K562 (cell line): Measurements from ENCODE around the gene CHRNE. TPM values are rescaled to one million over a fixed set of nuclear protein-coding genes. Genes with fewer than 3 reads are reported as not detected.

ENCODE experiments used
- ATAC-seq: fragments of 200-7000 bp; cut with Tn5 transposase; 3 replicates; pipeline ENCODE4 v1.9.1; 2020; ENCODE audit warnings: moderate library complexity
- BruUV-seq: library from RNA; stranded (reverse); fragments of 400-500 nt; replicated peaks from 2 replicates; lab custom pipeline; 2021; lab: Mats Ljungman, UMichigan
- CTCF ChIA-PET: fragments of 300-600 bp; formaldehyde crosslinking; extraction: SDS; loops from one replicate; lab custom pipeline; 2021; ENCODE audit warnings: low intra/inter-chr PET ratio; lab: Yijun Ruan, JAX
- POLR2A ChIA-PET: fragments of 300-600, 350-650 bp; sonication (Branson Sonifier 250); formaldehyde crosslinking; extraction: SDS; loops from one replicate; lab custom pipeline; 2021; ENCODE audit warnings: antibody characterized with exemption, inconsistent platforms; lab: Yijun Ruan, JAX
- DNase-seq, 4 experiments: peaks; one replicate each; pipeline versions ENCODE4 v3.0.0 to v3.0.0-alpha.2; 2011 to 2018; ENCODE audit warnings: low spot score in 3 of 4, mixed read lengths in 3 of 4; ENCODE audit errors: extremely low read depth in 1 of 4
- FAIRE-seq: peaks from 2 replicates; lab custom pipeline; 2011; peaks lifted over from hg19 to GRCh38; lab: Jason Lieb, UNC
- H2AFZ ChIP-seq: 2 replicates; pipeline ENCODE4 v1.6.0; 2011; ENCODE audit warnings: low read depth, low read length, control low read depth, inconsistent platforms
- H3K27ac ChIP-seq: fragments of 200-600 bp; 3 replicates; pipeline ENCODE4 v1.8.0; 2011; ENCODE audit warnings: low read depth, mild to moderate bottlenecking, control low read depth, inconsistent platforms, low read length, moderate library complexity, mixed read lengths; ENCODE audit errors: extremely low read depth
- H3K27me3 ChIP-seq, 2 experiments: fragments of 300-600 bp in 1 of 2; 2 replicates in 1 of 2; 3 replicates in 1 of 2; pipeline versions ENCODE4 v1.6.0 to v1.8.0; 2011; ENCODE audit warnings: inconsistent platforms in 2 of 2, low read length in 2 of 2, mild to moderate bottlenecking in 1 of 2, mixed read lengths in 1 of 2, moderate library complexity in 1 of 2; ENCODE audit not compliant: control insufficient read depth in 2 of 2, insufficient read depth in 2 of 2
- H3K36me3 ChIP-seq: fragments of 300-600 bp; 3 replicates; pipeline ENCODE4 v1.8.0; 2011; ENCODE audit warnings: mild to moderate bottlenecking, low read length, inconsistent platforms; ENCODE audit not compliant: control insufficient read depth, insufficient read depth
- H3K4me1 ChIP-seq, 2 experiments: fragments of 200-600 bp in 1 of 2; replicated peaks in 1 of 2; 2 replicates in 1 of 2; 3 replicates in 1 of 2; pipeline versions ENCODE4 v1.5.1 to v1.8.0; 2011; ENCODE audit warnings: inconsistent platforms in 2 of 2, low read length in 2 of 2, mild to moderate bottlenecking in 1 of 2, mixed read lengths in 1 of 2, moderate library complexity in 1 of 2; ENCODE audit not compliant: control insufficient read depth in 2 of 2, insufficient read depth in 2 of 2
- H3K4me2 ChIP-seq: 2 replicates; pipeline ENCODE4 v1.6.1; 2011; ENCODE audit warnings: low read length, control low read depth, inconsistent platforms, mixed read lengths; ENCODE audit not compliant: insufficient read depth
- H3K4me3 ChIP-seq: fragments of 200-600 bp; sonication (generic), shearing (Covaris generic); 2 replicates; pipeline ENCODE4 v1.5.1; 2016; ENCODE audit warnings: control low read depth, inconsistent platforms
- H3K79me2 ChIP-seq: fragments of 200-600 bp; 3 replicates; pipeline ENCODE4 v1.8.0; 2011; ENCODE audit warnings: low read length, inconsistent platforms; ENCODE audit not compliant: control insufficient read depth, insufficient read depth
- H3K9ac ChIP-seq, 2 experiments: 2 replicates each; pipeline versions ENCODE4 v1.6.0 to v1.6.1; 2011; ENCODE audit warnings: low read depth in 2 of 2, low read length in 2 of 2, control low read depth in 1 of 2, inconsistent platforms in 1 of 2, mild to moderate bottlenecking in 1 of 2, mixed read lengths in 1 of 2; ENCODE audit not compliant: insufficient read depth in 1 of 2
- H3K9me1 ChIP-seq: one replicate; pipeline ENCODE4 v1.6.0; 2011; ENCODE audit warnings: inconsistent platforms, mild to moderate bottlenecking, low read length, moderate library complexity; ENCODE audit not compliant: control insufficient read depth, insufficient read depth
- H3K9me3 ChIP-seq: replicated peaks from 2 replicates; pipeline ENCODE4 v1.5.1; 2011; ENCODE audit warnings: low read depth, low read length, inconsistent platforms; ENCODE audit not compliant: control insufficient read depth, insufficient read depth
- H4K20me1 ChIP-seq: replicated peaks from 2 replicates; pipeline ENCODE4 v1.6.1; 2011; ENCODE audit warnings: low read length, inconsistent platforms, mixed read lengths; ENCODE audit not compliant: control insufficient read depth, insufficient read depth
- BCL6 ChIP-seq: fragments of 250-450 bp; sonication (Bioruptor Pico); IDR thresholded peaks from 2 replicates; pipeline ENCODE4 v1.4.0; 2020
- JUND ChIP-seq, 2 experiments: IDR thresholded peaks; 2 replicates in 1 of 2; 3 replicates in 1 of 2; pipeline ENCODE4 v1.6.1; 2011; ENCODE audit warnings: borderline replicate concordance in 2 of 2, low read depth in 2 of 2, low read length in 2 of 2, improper control_type of control experiment in 1 of 2, missing biosample characterization in 1 of 2, missing genetic modification characterization in 1 of 2, missing genetic modification reagents in 1 of 2
- MCM2 ChIP-seq: fragments of 450-650 bp; IDR thresholded peaks from 2 replicates; pipeline ENCODE4 v1.6.1; 2017; ENCODE audit warnings: low read depth, mild to moderate bottlenecking
- NR2C1 ChIP-seq, 2 experiments: fragments of 450-650 bp; IDR thresholded peaks; 2 replicates each; pipeline ENCODE4 v1.6.1; 2017; ENCODE audit warnings: mild to moderate bottlenecking in 2 of 2, antibody characterized with exemption in 1 of 2, inconsistent platforms in 1 of 2, missing compliant biosample characterization in 1 of 2, missing genetic modification characterization in 1 of 2
- POLR2H ChIP-seq: IDR thresholded peaks from 2 replicates; pipeline ENCODE4 v1.6.1; 2016; ENCODE audit warnings: missing genetic modification characterization, low read depth, mild to moderate bottlenecking, control low read depth, missing compliant biosample characterization, moderate library complexity
- ZNF217 ChIP-seq: sonication (generic); formaldehyde crosslinking; IDR thresholded peaks from 2 replicates; pipeline ENCODE4 v1.8.0; 2022; ENCODE audit warnings: mild to moderate bottlenecking, missing genetic modification reagents
- ZNF639 ChIP-seq, 2 experiments: fragments of 200-800 bp in 1 of 2; sonication (Bioruptor generic) in 1 of 2; sonication (generic) in 1 of 2; formaldehyde crosslinking in 1 of 2; IDR thresholded peaks in 1 of 2; conservative IDR thresholded peaks in 1 of 2; 2 replicates each; pipeline versions ENCODE4 v1.5.0 to v1.6.1; 2016 to 2020; ENCODE audit warnings: missing compliant biosample characterization in 1 of 2, missing genetic modification characterization in 1 of 2, missing genetic modification reagents in 1 of 2
- ZSCAN32 ChIP-seq: fragments of 450-650 bp; formaldehyde crosslinking; IDR thresholded peaks from 2 replicates; pipeline ENCODE4 v1.4.0; 2020; ENCODE audit warnings: mild to moderate bottlenecking, moderate library complexity
- WGBS: fragments of 100-300 bp; shearing (Covaris generic); methylation state at CpG from one replicate; pipeline ENCODE4 v1.1.6; 2016; ENCODE audit warnings: low coverage, mixed read lengths; ENCODE audit not compliant: insufficient coverage; ENCODE audit errors: missing lambda C conversion rate; 5-methylcytosine and 5-hydroxymethylcytosine counted together
- in situ Hi-C: fragments of 300-500 bp; cut with MboI; formaldehyde crosslinking; loops from 4 replicates; pipeline ENCODE4 v1.15.0; 2018; ENCODE audit warnings: inconsistent platforms, mixed read lengths
- intact Hi-C: fragments of 100-400 bp; cut with micrococcal nuclease; formaldehyde crosslinking; loops from 2 replicates; pipeline ENCODE4 v1.14.2; 2022
- polyA plus RNA-seq, 8 experiments: library from polyadenylated mRNA; depleted of rRNA in 4 of 8; stranded (reverse) in 5 of 8; unstranded in 3 of 8; fragments of >200 nt; fragmentation: Nextera tagmentation in 2 of 8; fragmentation: Illumina TruSeq in 1 of 8; extraction: Ambion mirVana in 2 of 8; extraction: Trizol in 1 of 8; gene quantifications; 2 replicates each; pipeline versions ENCODE4 v1.2.1 to v1.2.3, GENCODE V29; 2011 to 2014; ENCODE audit warnings: inconsistent platforms in 1 of 8, missing spikeins in 1 of 8
- total RNA-seq, 7 experiments: library from RNA; depleted of rRNA in 6 of 7; stranded (reverse); fragments of >200 nt in 6 of 7; fragmentation: Illumina TruSeq in 2 of 7; extraction: Trizol in 2 of 7; gene quantifications; 2 replicates each; pipeline versions ENCODE4 v1.2.1 to v1.2.3, GENCODE V29; 2011 to 2021; ENCODE audit warnings: low replicate concordance in 1 of 7

Gene CHRNE
- total and polyA plus RNA-seq, 9 of the 15 experiments (the other 6 are each of a cell fraction or from before 2014, with no cell fraction given): not detected

- Histone ChIP-seq H3K4me1 (peaks cover 10 to 34% of the 10 kb centered on the region in 2 experiments; a peak in 4 of 5 replicates), H3K4me2 (no peak overlapping the region), H3K4me3 (no peak overlapping the region), H3K27ac (no peak overlapping the region), H3K36me3 (peaks cover 27% of the 10 kb centered on the region), H3K9me3 (no peaks in the 10 kb centered on the region), H3K9me1 (no peaks in the 10 kb centered on the region), H3K9ac (peak overlapping the region in 1 of 2 experiments; percentile 68; a peak in 2 of 4 replicates), H2AFZ (no peak overlapping the region), H3K27me3 (no peaks in the 10 kb centered on the region), H3K79me2 (peaks cover 30% of the 10 kb centered on the region), H4K20me1 (no peaks in the 10 kb centered on the region)
- TF ChIP-seq ZNF217 (CRISPR knock-in tag) (no peak), ZSCAN32 (CRISPR knock-in tag) (no peak), BCL6 (CRISPR knock-in tag) (no peak), POLR2H (no peak)
- intact Hi-C loops: no loop called here
- DNase-seq (no peak), ATAC-seq (no peak), FAIRE-seq (no peak)
- BruUV-seq: no TSS peak
- ChIA-PET CTCF (no interaction called here), POLR2A (interaction anchor here (0.6 to 1.8 kb wide), 2 partner anchors 25 to 31 kb away, joined by 3 to 4 read pairs; partner anchors contain the start of gene SPAG7)
- in situ Hi-C loops: no loop called here
- WGBS: 68% methylated on average over 3 of the region's 3 CpGs
Observed at GRCh38 chr17:4936436-4936835, 33.5 kb upstream of the CHRNE start.

DNA sequence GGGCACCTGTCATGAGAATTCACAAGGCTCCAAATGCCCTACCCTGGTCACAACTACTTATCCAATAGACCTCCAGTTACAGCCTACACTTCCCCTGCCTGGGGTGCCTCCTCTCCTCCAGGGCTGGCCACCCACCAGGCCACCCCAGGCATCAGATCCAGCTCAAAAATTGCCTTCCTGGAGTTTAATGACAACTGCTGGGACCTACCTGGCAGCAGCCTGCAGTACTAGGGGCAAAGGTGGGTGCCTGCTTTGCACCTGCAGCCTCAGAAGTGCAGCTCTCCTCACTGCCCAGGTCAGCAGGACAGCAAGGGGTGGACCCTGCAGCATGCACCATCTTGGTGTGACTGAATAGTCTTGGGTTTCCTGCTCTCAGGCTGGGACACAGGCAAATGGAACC, 32.8 kb upstream of the CHRNE start:
- Histone ChIP-seq H4K20me1 (no peaks in the 10 kb centered on the region), H3K4me2 (no peak overlapping the region), H3K9me1 (no peaks in the 10 kb centered on the region), H3K4me1 (peaks cover 10 to 32% of the 10 kb centered on the region in 2 experiments; a peak in 4 of 5 replicates), H3K36me3 (peaks cover 26% of the 10 kb centered on the region), H3K4me3 (no peak overlapping the region), H2AFZ (no peak overlapping the region), H3K9me3 (no peaks in the 10 kb centered on the region), H3K79me2 (peaks cover 22% of the 10 kb centered on the region), H3K27me3 (no peaks in the 10 kb centered on the region), H3K27ac (no peak overlapping the region), H3K9ac (no peak overlapping the region)
- in situ Hi-C loops: no loop called here
- BruUV-seq: no TSS peak
- ChIA-PET POLR2A (interaction anchor here (0.6 to 2.1 kb wide), 3 partner anchors 10 to 52 kb away, joined by 3 to 7 read pairs (median 5); partner anchors contain the start of gene CAMTA2), CTCF (no interaction called here)
- FAIRE-seq (no peak), ATAC-seq (no peak), DNase-seq (no peak)
- intact Hi-C loops: no loop called here
- TF ChIP-seq ZNF639 (CRISPR knock-in tag; conservative IDR thresholded peaks at IDR 0.05 in 1 of 2, IDR thresholded peaks at IDR 0.05 in 1 of 2): no peak
- TF ChIP-seq MCM2: no peak
- no peak for TF ChIP-seq JUND (IDR thresholded peaks at IDR 0.05; ENCODE audit: borderline replicate concordance, low read depth, low read length)
- TF ChIP-seq JUND (tag; IDR thresholded peaks at IDR 0.05; ENCODE audit: borderline replicate concordance, low read depth, low read length): no peak
- no peak for TF ChIP-seq NR2C1 (IDR thresholded peaks at IDR 0.05)
- TF ChIP-seq NR2C1 (tag; IDR thresholded peaks at IDR 0.05): no peak
